Fibroblast of lung (primary cell): Measurements from ENCODE around the gene OVCH1.

Experiments
- EZH2 ChIP-seq: IDR thresholded peaks from 2 replicates; pipeline ENCODE4 v1.5.1; 2012; ENCODE audit warnings: low read length, control low read depth, mild to moderate bottlenecking; ENCODE audit errors: missing control alignments
- TF ChIP-seq, protein P1 (sequence below), 2 donors: IDR thresholded peaks in 1 of 2; conservative IDR thresholded peaks in 1 of 2; 1 replicate in 1 of 2; 2 replicates in 1 of 2; pipeline ENCODE4 v1.5.1; 2011 to 2012; ENCODE audit warnings: low read length in 2 of 2, control low read depth in 1 of 2, inconsistent platforms in 1 of 2, low read depth in 1 of 2, mild to moderate bottlenecking in 1 of 2

DNA sequence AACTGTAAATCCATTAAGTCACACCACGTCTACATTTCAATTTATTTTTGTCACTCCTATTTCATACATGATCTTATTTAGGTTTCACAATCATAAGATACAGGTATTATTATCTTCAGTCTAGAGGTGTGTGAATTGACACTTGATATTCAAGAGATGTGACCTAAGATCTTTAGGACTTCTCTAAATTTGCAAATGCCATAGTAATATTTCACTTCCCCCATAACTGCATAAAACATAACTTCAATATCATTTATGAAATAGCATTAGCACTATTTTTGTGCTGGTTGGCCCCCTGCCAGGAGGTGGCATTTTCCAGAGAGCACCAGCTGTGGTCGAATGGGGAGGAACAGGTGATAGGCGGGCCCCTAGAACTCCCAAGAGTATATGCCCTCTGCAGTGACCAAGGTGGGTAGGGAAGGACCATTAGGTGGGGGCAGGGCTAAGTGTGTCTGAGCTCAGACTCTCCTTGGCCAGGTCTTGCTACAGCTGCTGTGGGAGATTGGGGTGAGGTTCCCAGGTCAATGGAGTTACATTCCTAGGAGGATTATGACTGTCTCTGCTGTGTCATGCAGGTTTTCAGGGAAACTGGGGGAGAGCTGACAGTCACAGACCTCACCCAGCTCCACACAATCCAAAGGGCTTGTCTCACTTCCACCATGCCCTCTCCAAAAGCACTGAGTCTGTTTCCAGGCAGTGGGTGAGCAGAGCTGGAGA lies 67.3 kb downstream of the OVCH1 start:
- TF ChIP-seq, protein P1, sequence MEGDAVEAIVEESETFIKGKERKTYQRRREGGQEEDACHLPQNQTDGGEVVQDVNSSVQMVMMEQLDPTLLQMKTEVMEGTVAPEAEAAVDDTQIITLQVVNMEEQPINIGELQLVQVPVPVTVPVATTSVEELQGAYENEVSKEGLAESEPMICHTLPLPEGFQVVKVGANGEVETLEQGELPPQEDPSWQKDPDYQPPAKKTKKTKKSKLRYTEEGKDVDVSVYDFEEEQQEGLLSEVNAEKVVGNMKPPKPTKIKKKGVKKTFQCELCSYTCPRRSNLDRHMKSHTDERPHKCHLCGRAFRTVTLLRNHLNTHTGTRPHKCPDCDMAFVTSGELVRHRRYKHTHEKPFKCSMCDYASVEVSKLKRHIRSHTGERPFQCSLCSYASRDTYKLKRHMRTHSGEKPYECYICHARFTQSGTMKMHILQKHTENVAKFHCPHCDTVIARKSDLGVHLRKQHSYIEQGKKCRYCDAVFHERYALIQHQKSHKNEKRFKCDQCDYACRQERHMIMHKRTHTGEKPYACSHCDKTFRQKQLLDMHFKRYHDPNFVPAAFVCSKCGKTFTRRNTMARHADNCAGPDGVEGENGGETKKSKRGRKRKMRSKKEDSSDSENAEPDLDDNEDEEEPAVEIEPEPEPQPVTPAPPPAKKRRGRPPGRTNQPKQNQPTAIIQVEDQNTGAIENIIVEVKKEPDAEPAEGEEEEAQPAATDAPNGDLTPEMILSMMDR (conservative IDR thresholded peaks at IDR 0.05 in 1 of 2, IDR thresholded peaks at IDR 0.05 in 1 of 2; ENCODE audit: low read depth in 1 of 2, low read length in 2 of 2): no peak
- no peak for TF ChIP-seq EZH2
